GM19324 (cell line): Measurements from ENCODE around the gene SLC13A1.
"Not testable (repeated sequence)": the region's sequence is repeated elsewhere in the genome, so short reads cannot be mapped to it uniquely, and the experiment has no call there.

Experiments used
- ATAC-seq: cut with Tn5 transposase; IDR thresholded peaks from one replicate; pipeline ENCODE4 v1.9.1; 2021; ENCODE audit warnings: mild to moderate bottlenecking, moderate library complexity; ENCODE audit not compliant: unreplicated experiment, low FRiP score

Gene SLC13A1

DNA sequence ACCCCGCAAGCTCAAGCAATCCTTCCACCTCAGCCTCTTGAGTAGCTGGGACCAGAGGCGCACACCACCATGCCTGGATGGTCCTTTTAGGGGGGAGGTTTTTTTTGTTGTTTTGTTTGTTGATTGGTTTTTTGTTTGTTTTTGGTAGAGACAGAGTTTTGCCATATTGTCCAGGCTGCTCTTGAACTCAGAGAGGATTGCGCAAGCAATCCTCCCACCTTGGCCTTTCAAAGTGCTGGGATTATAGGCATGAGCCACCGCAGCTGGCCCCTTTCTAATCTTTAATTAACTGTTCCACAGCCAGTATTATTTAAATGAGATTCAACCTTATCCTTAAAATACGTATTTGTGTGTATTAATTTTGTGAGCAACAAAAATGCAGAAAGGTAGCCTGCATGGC, 65.8 kb downstream of the SLC13A1 start:
- ATAC-seq, result no peak

DNA sequence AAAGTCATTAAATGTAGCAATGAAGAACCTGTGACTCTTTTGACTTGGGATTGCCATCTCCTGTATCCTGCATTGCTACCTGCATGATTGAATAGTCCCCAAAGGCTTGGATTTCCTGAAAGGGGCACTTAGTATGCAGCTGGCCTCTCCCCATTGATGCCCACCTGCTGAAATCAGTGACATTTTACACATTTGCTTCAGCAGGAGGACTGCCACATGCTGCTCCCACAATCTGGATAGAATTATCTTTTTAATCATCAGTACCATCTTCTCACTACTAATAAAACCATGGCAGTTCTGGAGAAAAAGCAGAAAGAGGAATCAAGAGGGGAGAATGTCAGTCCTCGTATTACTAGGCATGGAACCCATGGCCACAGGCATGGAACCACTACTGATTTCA, 67.8 kb downstream of the SLC13A1 start:
- ATAC-seq, result no peak

- ATAC-seq, result no peak
Observed at GRCh38 chr7:123131556-123131955, 68.2 kb downstream of the SLC13A1 start.

- ATAC-seq, result no peak
Observed at GRCh38 chr7:123131140-123131539, 68.6 kb downstream of the SLC13A1 start.

DNA sequence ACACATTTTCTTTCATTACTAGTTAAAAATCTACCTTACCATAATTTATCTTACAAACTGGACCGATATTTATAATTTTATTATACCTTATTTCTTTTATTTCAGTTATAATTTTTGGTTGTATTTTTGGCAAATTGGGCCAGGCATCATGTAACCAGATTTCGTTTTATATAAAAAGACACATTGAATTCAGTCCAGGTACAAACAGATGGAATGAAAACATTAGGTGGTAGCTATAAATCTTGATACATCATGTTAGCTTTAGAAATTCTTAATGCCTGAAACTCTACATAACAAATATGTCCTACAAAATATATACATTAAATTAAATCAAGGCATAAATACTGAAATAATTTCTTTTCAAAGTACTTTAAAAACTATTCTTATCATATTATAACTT, 73.1 kb downstream of the SLC13A1 start:
- ATAC-seq, result no peak

DNA sequence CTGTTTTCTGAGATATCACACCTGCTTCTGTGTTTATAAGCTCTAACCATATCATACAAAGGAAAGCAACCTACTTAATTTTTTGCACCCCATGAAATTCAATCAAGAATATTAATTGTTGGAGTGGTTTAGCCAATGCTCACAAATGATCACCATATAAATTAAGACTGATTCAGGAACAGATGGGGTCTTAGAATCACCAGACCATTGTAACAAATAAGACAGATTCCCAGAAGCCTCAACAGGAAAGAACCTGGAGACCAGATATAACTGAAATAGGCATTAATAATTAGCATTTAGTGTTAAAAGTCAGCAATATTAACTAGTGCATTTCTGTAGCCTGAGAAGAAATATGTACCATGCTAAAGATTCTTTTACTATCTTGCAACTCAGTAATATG, 73.6 kb downstream of the SLC13A1 start:
- ATAC-seq, result no peak

GRCh38 chr7:123125231-123125630, 74.5 kb downstream of the SLC13A1 start:
- ATAC-seq, result no peak

- no peak for ATAC-seq
Observed at GRCh38 chr7:123122916-123123315, 76.9 kb downstream of the SLC13A1 start.

- ATAC-seq, result no peak
Observed at GRCh38 chr7:123120286-123120685, 79.5 kb downstream of the SLC13A1 start.

- ATAC-seq, result no peak
Observed at GRCh38 chr7:123115331-123115730, 84.4 kb downstream of the SLC13A1 start.

DNA sequence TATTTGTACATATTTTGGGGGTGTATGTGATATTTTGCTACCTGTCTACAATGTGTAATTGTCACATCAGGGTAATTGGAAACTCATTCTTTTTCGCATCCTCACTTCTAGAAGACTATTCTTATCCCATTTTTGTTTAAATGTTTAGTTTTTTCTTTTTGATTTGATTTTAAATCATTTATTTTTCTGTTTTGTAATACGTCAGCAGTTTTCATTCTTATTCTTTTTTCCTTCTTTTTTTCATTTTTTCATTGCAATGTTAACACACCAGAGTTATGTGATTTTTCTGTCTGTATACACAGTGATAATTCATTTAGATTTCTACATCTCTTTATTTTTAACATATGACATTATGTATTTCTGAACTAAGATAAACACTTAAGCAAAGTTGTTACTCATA, 85.5 kb downstream of the SLC13A1 start:
- no peak for ATAC-seq

GRCh38 chr7:123112833-123113232, 86.9 kb downstream of the SLC13A1 start:
- ATAC-seq, result no peak

DNA sequence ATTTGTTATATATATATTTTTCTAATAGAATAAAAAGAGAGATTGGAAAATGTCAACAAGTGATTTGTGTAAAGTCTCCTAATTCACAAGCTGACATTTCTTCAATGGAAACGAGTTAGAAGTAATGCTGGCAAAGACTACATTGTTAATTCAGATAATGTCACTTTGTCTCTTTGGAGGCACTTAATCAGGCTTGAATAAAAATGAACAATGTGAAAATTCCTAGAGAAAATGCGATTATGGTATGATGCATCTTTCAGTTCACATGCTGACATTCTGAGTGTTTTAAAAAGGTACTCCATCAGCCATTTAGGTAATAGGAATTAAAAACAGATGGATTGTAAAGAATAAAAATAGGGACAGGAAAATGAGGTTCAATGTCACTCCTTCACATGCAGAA, 100.1 kb downstream of the SLC13A1 start:
- no peak for ATAC-seq

GRCh38 chr7:123096976-123097375, 102.8 kb downstream of the SLC13A1 start:
- ATAC-seq, result no peak

GRCh38 chr7:123096434-123096833, 103.3 kb downstream of the SLC13A1 start:
- ATAC-seq, result no peak

GRCh38 chr7:123090456-123090855, 109.3 kb downstream of the SLC13A1 start:
- ATAC-seq, result no peak

DNA sequence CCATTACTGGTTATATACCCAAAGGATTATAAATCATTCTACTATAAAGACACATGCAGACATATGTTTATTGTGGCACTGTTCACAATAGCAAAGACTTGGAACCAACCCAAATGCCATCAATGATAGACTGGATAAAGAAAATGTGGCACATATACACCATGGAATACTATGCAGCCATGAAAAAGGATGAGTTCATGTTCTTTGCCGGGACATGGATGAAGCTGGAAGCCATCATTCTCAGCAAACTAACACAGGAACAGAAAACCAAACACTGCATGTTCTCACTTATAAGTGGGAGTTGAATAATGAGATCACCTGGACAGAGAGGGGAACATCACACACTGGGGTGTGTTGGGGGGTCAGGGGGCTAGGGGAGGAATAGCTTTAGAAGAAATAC, 112.9 kb downstream of the SLC13A1 start:
- ATAC-seq, result not testable (repeated sequence)

DNA sequence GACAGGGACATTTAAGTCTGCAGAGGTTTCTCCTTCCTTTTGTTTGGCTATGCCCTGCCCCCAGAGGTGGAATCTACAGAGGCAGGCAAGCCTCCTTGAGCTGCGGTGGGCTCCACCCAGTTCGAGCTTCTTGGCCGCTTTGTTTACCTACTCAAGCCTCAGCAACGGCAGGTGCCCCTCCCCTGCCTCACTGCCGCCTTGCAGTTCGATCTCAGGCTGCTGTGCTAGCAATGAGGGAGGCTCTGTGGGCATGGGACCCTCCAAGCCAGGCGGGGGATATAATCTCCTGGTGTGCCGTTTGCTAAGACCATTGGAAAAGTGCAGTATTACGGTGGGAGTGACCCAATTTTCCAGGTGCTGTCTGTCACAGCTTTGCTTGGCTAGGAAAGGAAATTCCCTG, 114.9 kb downstream of the SLC13A1 start:
- not testable (repeated sequence) for ATAC-seq

GRCh38 chr7:123079021-123079420, 120.7 kb downstream of the SLC13A1 start:
- ATAC-seq, result no peak

DNA sequence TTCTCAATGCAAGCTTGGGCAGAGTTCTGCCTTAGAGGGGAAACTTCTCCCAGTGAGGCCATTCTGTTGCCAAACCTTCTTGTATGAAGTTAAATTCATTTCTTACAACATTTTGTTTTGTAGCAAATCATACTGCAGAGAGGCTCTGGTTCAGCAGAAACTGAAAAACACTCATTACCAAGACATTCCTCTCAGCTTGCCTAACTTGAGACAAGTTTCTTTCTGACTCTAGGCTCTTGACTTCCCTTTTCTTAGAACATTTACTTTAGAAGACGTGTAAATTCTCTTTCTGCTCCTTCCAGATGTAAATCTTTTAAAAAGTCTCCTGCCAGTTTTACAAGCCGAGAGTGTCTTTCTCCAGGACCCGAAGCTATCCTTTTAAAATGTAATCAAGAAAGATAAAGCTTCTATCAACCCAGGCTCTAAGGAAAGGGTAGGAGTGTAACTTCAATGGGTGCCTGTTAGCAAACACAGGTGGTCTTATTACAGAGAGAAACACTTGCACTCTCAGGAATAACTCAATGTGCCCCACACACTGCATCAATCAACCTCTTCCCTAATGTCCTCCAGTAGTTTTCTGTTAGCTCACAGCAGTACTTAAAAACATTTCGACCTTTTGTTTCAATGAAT, 123.8 kb downstream of the SLC13A1 start:
- ATAC-seq, result no peak

GRCh38 chr7:123070702-123071286, 129.0 kb downstream of the SLC13A1 start:
- ATAC-seq, result no peak

DNA sequence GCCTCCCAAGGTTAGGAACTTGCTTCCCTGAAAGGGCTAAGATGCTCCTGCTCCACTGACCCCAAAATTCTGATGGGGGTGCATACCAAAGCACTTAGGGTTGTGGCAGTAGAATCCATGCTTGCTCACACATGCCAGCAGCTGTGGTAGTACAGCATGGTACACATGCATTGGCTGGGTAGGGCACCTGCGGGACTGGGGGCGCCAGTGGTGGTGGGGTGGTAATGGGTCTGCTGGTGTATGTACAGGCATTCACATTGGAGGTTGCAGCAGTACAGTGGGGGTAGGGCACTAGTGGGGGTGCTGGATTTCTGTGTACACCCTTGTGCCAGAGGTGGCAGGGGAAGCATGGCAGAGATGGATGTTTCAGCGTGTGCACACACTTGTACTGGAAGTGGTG, 132.0 kb downstream of the SLC13A1 start:
- no peak for ATAC-seq
